Measurements from ENCODE around the gene TGFBR3L. TPM values are rescaled to one million over a fixed set of nuclear protein-coding genes. Genes with fewer than 3 reads are reported as not detected.

TGFBR3L gene
- total RNA-seq, 1 experiment from 2014 or later: 4.1 TPM

DNA sequence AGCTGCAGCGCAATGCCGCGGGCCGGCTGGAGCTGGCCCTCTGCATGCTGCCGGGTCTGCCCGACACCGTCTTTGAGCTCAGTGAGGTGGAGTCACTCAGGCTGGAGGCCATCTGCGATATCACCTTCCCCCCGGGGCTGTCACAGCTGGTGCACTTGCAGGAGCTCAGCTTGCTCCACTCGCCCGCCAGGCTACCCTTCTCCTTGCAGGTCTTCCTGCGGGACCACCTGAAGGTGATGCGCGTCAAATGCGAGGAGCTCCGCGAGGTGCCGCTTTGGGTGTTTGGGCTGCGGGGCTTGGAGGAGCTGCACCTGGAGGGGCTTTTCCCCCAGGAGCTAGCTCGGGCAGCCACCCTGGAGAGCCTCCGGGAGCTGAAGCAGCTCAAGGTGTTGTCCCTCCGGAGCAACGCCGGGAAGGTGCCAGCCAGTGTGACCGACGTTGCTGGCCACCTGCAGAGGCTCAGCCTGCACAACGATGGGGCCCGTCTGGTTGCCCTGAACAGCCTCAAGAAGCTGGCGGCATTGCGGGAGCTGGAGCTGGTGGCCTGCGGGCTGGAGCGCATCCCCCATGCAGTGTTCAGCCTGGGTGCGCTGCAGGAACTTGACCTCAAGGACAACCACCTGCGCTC is 14.8 kb upstream of the TGFBR3L start:
- no peak overlapping the region for H3K27ac Mint-ChIP-seq
- no peak for ATAC-seq

DNA sequence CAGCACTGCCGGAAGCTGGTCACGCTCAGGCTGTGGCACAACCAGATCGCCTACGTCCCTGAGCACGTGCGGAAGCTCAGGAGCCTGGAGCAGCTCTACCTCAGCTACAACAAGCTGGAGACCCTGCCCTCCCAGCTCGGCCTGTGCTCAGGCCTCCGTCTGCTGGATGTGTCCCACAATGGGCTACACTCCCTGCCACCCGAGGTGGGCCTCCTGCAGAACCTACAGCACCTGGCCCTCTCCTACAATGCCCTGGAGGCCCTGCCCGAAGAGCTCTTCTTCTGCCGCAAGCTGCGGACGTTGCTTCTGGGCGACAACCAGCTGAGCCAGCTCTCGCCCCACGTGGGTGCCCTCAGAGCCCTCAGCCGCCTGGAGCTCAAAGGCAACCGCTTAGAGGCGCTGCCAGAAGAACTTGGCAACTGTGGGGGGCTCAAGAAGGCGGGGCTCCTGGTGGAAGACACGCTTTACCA is 14.2 kb upstream of the TGFBR3L start:
- Mint-ChIP-seq H3K9me3 (no peaks in the 10 kb centered on the region), H3K27ac (no peak overlapping the region), H3K4me3 (no peak overlapping the region), H3K36me3 (no peaks in the 10 kb centered on the region), H3K27me3 (ENCODE audit: low read depth) (peaks cover 13% of the 10 kb centered on the region), H3K4me1 (peaks cover 16% of the 10 kb centered on the region)
- ChIA-PET CTCF (interaction anchor here (0.5 to 5.0 kb wide), 11 partner anchors 12 to 86 kb away, joined by 4 to 70 read pairs (median 6); partner anchors contain the start of genes LRRC8E, PRR36, SNAPC2 and TIMM44), POLR2A (interaction anchor here (0.9 to 1.4 kb wide), 5 partner anchors 12 to 44 kb away, joined by 3 to 5 read pairs (median 3); partner anchors contain the start of genes LRRC8E and TIMM44)
- TF ChIP-seq NR1H2 (CRISPR knock-in tag; IDR thresholded peaks at IDR 0.05) (no peak), MLX (CRISPR knock-in tag; IDR thresholded peaks at IDR 0.05) (no peak), EMX1 (CRISPR knock-in tag; IDR thresholded peaks at IDR 0.05) (no peak), ARID4B (CRISPR knock-in tag; IDR thresholded peaks at IDR 0.05; ENCODE audit: borderline replicate concordance) (no peak), ZNF138 (CRISPR knock-in tag; conservative IDR thresholded peaks at IDR 0.05) (no peak), USF2 (CRISPR knock-in tag; IDR thresholded peaks at IDR 0.05) (no peak), PREB (CRISPR knock-in tag; IDR thresholded peaks at IDR 0.05; ENCODE audit: borderline replicate concordance) (no peak), CREM (CRISPR knock-in tag; IDR thresholded peaks at IDR 0.05) (no peak), ELF4 (CRISPR knock-in tag; IDR thresholded peaks at IDR 0.05; ENCODE audit: low read depth) (no peak)
- TF ChIP-seq, protein P1, sequence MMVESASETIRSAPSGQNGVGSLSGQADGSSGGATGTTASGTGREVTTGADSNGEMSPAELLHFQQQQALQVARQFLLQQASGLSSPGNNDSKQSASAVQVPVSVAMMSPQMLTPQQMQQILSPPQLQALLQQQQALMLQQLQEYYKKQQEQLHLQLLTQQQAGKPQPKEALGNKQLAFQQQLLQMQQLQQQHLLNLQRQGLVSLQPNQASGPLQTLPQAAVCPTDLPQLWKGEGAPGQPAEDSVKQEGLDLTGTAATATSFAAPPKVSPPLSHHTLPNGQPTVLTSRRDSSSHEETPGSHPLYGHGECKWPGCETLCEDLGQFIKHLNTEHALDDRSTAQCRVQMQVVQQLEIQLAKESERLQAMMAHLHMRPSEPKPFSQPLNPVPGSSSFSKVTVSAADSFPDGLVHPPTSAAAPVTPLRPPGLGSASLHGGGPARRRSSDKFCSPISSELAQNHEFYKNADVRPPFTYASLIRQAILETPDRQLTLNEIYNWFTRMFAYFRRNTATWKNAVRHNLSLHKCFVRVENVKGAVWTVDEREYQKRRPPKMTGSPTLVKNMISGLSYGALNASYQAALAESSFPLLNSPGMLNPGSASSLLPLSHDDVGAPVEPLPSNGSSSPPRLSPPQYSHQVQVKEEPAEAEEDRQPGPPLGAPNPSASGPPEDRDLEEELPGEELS (CRISPR knock-in tag; IDR thresholded peaks at IDR 0.05): no peak
- TF ChIP-seq, protein P2, sequence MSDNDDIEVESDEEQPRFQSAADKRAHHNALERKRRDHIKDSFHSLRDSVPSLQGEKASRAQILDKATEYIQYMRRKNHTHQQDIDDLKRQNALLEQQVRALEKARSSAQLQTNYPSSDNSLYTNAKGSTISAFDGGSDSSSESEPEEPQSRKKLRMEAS (CRISPR knock-in tag; IDR thresholded peaks at IDR 0.05): no peak
- TF ChIP-seq, protein P3, sequence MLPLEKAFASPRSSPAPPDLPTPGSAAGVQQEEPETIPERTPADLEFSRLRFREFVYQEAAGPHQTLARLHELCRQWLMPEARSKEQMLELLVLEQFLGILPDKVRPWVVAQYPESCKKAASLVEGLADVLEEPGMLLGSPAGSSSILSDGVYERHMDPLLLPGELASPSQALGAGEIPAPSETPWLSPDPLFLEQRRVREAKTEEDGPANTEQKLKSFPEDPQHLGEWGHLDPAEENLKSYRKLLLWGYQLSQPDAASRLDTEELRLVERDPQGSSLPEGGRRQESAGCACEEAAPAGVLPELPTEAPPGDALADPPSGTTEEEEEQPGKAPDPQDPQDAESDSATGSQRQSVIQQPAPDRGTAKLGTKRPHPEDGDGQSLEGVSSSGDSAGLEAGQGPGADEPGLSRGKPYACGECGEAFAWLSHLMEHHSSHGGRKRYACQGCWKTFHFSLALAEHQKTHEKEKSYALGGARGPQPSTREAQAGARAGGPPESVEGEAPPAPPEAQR (CRISPR knock-in tag; IDR thresholded peaks at IDR 0.05): no peak
- ATAC-seq: no peak
- no peak for DNase-seq (ENCODE audit: low spot score)

More for the DNA sequence above, 14.8 kb upstream of the TGFBR3L start:
- Mint-ChIP-seq H3K27me3 (ENCODE audit: low read depth) (peaks cover 13% of the 10 kb centered on the region), H3K4me3 (no peak overlapping the region), H3K4me1 (peaks cover 15% of the 10 kb centered on the region), H3K9me3 (no peaks in the 10 kb centered on the region), H3K36me3 (no peaks in the 10 kb centered on the region)
- TF ChIP-seq, protein P4, sequence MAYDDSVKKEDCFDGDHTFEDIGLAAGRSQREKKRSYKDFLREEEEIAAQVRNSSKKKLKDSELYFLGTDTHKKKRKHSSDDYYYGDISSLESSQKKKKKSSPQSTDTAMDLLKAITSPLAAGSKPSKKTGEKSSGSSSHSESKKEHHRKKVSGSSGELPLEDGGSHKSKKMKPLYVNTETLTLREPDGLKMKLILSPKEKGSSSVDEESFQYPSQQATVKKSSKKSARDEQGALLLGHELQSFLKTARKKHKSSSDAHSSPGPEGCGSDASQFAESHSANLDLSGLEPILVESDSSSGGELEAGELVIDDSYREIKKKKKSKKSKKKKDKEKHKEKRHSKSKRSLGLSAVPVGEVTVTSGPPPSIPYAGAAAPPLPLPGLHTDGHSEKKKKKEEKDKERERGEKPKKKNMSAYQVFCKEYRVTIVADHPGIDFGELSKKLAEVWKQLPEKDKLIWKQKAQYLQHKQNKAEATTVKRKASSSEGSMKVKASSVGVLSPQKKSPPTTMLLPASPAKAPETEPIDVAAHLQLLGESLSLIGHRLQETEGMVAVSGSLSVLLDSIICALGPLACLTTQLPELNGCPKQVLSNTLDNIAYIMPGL (CRISPR knock-in tag; IDR thresholded peaks at IDR 0.05): no peak
- TF ChIP-seq ZBTB21 (CRISPR knock-in tag; IDR thresholded peaks at IDR 0.05; ENCODE audit: borderline replicate concordance) (no peak), ELF4 (CRISPR knock-in tag; IDR thresholded peaks at IDR 0.05; ENCODE audit: low read depth) (no peak), ZNF232 (CRISPR knock-in tag; IDR thresholded peaks at IDR 0.05) (no peak)
- POLR2A ChIA-PET: interaction anchor here (0.9 to 1.4 kb wide), 4 partner anchors 12 to 44 kb away, joined by 3 read pairs; partner anchors contain the start of genes LRRC8E and TIMM44
- DNase-seq (ENCODE audit: low spot score): no peak
- CTCF ChIA-PET: interaction anchor here (1.0 to 5.0 kb wide), 10 partner anchors 11 to 47 kb away, joined by 4 to 70 read pairs (median 6); partner anchors contain the start of genes LRRC8E, PRR36, SNAPC2 and TIMM44
